H1 (cell line): ENCODE results near the gene UROD. TPM values are rescaled to one million over a fixed set of nuclear protein-coding genes. Genes with fewer than 3 reads are reported as not detected.

Experiments
- CTCF ChIA-PET: fragments of 300-600 bp; sonication (Branson Sonifier 250); formaldehyde crosslinking; loops from one replicate; lab custom pipeline; 2021; ENCODE audit not compliant: partially characterized antibody; lab: Charles Lee
- POLR2A ChIA-PET: fragments of 300-600 bp; sonication (Branson Sonifier 250); formaldehyde crosslinking; loops from one replicate; lab custom pipeline; 2021; ENCODE audit warnings: inconsistent platforms; ENCODE audit not compliant: partially characterized antibody; lab: Charles Lee
- DNase-seq, 2 experiments: peaks; one replicate each; pipeline versions ENCODE4 v3.0.0 to v3.0.0-alpha.2; 2010 to 2022; ENCODE audit warnings: low spot score in 2 of 2, low read depth in 1 of 2, mixed read lengths in 1 of 2
- FAIRE-seq: peaks from 2 replicates; lab custom pipeline; 2011; peaks lifted over from hg19 to GRCh38; lab: Jason Lieb, UNC
- H2AFZ ChIP-seq: 2 replicates; pipeline ENCODE4 v1.8.1; 2012; ENCODE audit warnings: low read length, inconsistent platforms
- H2AK5ac ChIP-seq: 2 replicates; pipeline ENCODE4 v1.6.1; 2013; ENCODE audit warnings: low read depth, low read length
- H2BK120ac ChIP-seq: replicated peaks from 2 replicates; pipeline ENCODE3; 2013; ENCODE audit warnings: low read depth, low read length, inconsistent platforms
- H2BK12ac ChIP-seq: 2 replicates; pipeline ENCODE4 v1.6.1; 2013; ENCODE audit warnings: low read depth, low read length
- H2BK15ac ChIP-seq: 2 replicates; pipeline ENCODE4 v1.6.1; 2013; ENCODE audit warnings: low read length
- H2BK20ac ChIP-seq: 2 replicates; pipeline ENCODE4 v1.6.1; 2013; ENCODE audit warnings: low read length
- H2BK5ac ChIP-seq: 2 replicates; pipeline ENCODE4 v1.6.1; 2013; ENCODE audit warnings: low read depth, low read length
- H3K14ac ChIP-seq: 2 replicates; pipeline ENCODE4 v1.6.1; 2013; ENCODE audit warnings: inconsistent platforms; ENCODE audit not compliant: insufficient read length
- H3K18ac ChIP-seq: 2 replicates; pipeline ENCODE4 v1.6.1; 2013; ENCODE audit warnings: low read length; ENCODE audit errors: extremely low read depth
- H3K23ac ChIP-seq: 2 replicates; pipeline ENCODE4 v1.6.1; 2013; ENCODE audit warnings: inconsistent platforms; ENCODE audit not compliant: insufficient read length
- H3K23me2 ChIP-seq: 2 replicates; pipeline ENCODE4 v1.6.1; 2013; ENCODE audit warnings: low read depth, low read length
- H3K27ac ChIP-seq: 2 replicates; pipeline ENCODE4 v1.6.1; 2011; ENCODE audit warnings: low read depth, low read length, inconsistent platforms
- H3K27me3 ChIP-seq, 4 experiments: replicated peaks in 1 of 4; 1 replicate in 1 of 4; 2 replicates in 3 of 4; pipeline versions ENCODE4 v1.6.1 to v1.8.1; 2011 to 2013; ENCODE audit warnings: low read length in 3 of 4, mild to moderate bottlenecking in 3 of 4, inconsistent platforms in 2 of 4, mixed read lengths in 2 of 4, moderate library complexity in 1 of 4; ENCODE audit not compliant: control insufficient read depth in 3 of 4, insufficient read depth in 3 of 4; ENCODE audit errors: extremely low read depth in 1 of 4
- H3K36me3 ChIP-seq, 4 experiments: 2 replicates each; pipeline versions ENCODE4 v1.6.1 to v1.8.1; 2011 to 2013; ENCODE audit warnings: mild to moderate bottlenecking in 4 of 4, low read length in 3 of 4, moderate library complexity in 2 of 4, control low read depth in 1 of 4, inconsistent platforms in 1 of 4; ENCODE audit not compliant: insufficient read depth in 4 of 4, control insufficient read depth in 2 of 4
- H3K4ac ChIP-seq: replicated peaks from 2 replicates; pipeline ENCODE3; 2013; ENCODE audit warnings: low read length, low read depth, mixed read lengths, inconsistent platforms; ENCODE audit not compliant: insufficient read length
- H3K4me1 ChIP-seq, 4 experiments: replicated peaks in 1 of 4; 1 replicate in 1 of 4; 2 replicates in 3 of 4; pipeline versions ENCODE4 v1.6.1 to v1.8.1; 2011 to 2013; ENCODE audit warnings: low read length in 3 of 4, inconsistent platforms in 2 of 4, mixed read lengths in 1 of 4; ENCODE audit not compliant: insufficient read depth in 4 of 4, control insufficient read depth in 3 of 4
- H3K4me2 ChIP-seq, 2 experiments: 2 replicates each; pipeline versions ENCODE4 v1.6.1 to v1.8.1; 2011 to 2013; ENCODE audit warnings: low read depth in 2 of 2, low read length in 2 of 2, control low read depth in 1 of 2, inconsistent platforms in 1 of 2, mild to moderate bottlenecking in 1 of 2; ENCODE audit not compliant: insufficient read depth in 1 of 2
- H3K4me3 ChIP-seq, 4 experiments: fragments of 200-600, 300-600 bp in 1 of 4; sonication (generic), shearing (Covaris generic), sonication (Bioruptor Twin) in 1 of 4; 2 replicates each; pipeline versions ENCODE4 v1.5.1 to v1.8.1; 2011 to 2016; ENCODE audit warnings: low read length in 4 of 4, low read depth in 3 of 4, control low read depth in 2 of 4, inconsistent platforms in 2 of 4, mild to moderate bottlenecking in 2 of 4, mixed read lengths in 1 of 4, moderate library complexity in 1 of 4; ENCODE audit not compliant: insufficient read depth in 2 of 4; ENCODE audit errors: extremely low read depth in 1 of 4
- H3K56ac ChIP-seq: replicated peaks from 2 replicates; pipeline ENCODE3; 2013; ENCODE audit warnings: low read depth, mild to moderate bottlenecking, mixed read lengths, low read length, inconsistent platforms; ENCODE audit not compliant: insufficient read length
- H3K79me1 ChIP-seq: 2 replicates; pipeline ENCODE4 v1.6.1; 2013; ENCODE audit warnings: low read depth, low read length, control low read depth
- H3K79me2 ChIP-seq, 2 experiments: 2 replicates each; pipeline versions ENCODE4 v1.6.1 to v1.8.1; 2012 to 2013; ENCODE audit warnings: low read length in 2 of 2, mild to moderate bottlenecking in 2 of 2, inconsistent platforms in 1 of 2; ENCODE audit not compliant: insufficient read depth in 2 of 2, control insufficient read depth in 1 of 2
- H3K9ac ChIP-seq, 4 experiments: replicated peaks in 1 of 4; 1 replicate in 1 of 4; 2 replicates in 3 of 4; pipeline versions ENCODE4 v1.6.1 to v1.8.1; 2011 to 2013; ENCODE audit warnings: low read depth in 3 of 4, low read length in 3 of 4, control low read depth in 2 of 4, mild to moderate bottlenecking in 2 of 4, moderate library complexity in 2 of 4, inconsistent platforms in 1 of 4; ENCODE audit errors: extremely low read depth in 1 of 4
- H3K9me3 ChIP-seq, 2 experiments: 2 replicates each; pipeline versions ENCODE4 v1.6.1 to v1.8.1; 2012 to 2013; ENCODE audit warnings: mild to moderate bottlenecking in 2 of 2, moderate library complexity in 2 of 2, control low read depth in 1 of 2, inconsistent platforms in 1 of 2, low read depth in 1 of 2, low read length in 1 of 2, mixed read lengths in 1 of 2; ENCODE audit not compliant: insufficient read depth in 2 of 2
- H4K20me1 ChIP-seq, 2 experiments: replicated peaks in 1 of 2; 2 replicates each; pipeline versions ENCODE3 to v1.8.1; 2011 to 2013; ENCODE audit warnings: inconsistent platforms in 2 of 2, low read length in 2 of 2, mild to moderate bottlenecking in 1 of 2; ENCODE audit not compliant: insufficient read depth in 2 of 2, control insufficient read depth in 1 of 2
- H4K5ac ChIP-seq: 2 replicates; pipeline ENCODE4 v1.6.1; 2013; ENCODE audit warnings: low read length, low read depth, mixed read lengths, inconsistent platforms; ENCODE audit not compliant: insufficient read length
- H4K8ac ChIP-seq: 2 replicates; pipeline ENCODE4 v1.8.0; 2013; ENCODE audit warnings: mild to moderate bottlenecking, moderate library complexity, low read length, inconsistent platforms; ENCODE audit not compliant: insufficient read depth; ENCODE audit errors: extremely low read depth
- H4K91ac ChIP-seq: replicated peaks from 2 replicates; pipeline ENCODE3; 2013; ENCODE audit warnings: low read length, mixed read lengths, inconsistent platforms; ENCODE audit not compliant: insufficient read length
- BACH1 ChIP-seq: IDR thresholded peaks from 2 replicates; pipeline ENCODE4 v1.6.1; 2012; ENCODE audit warnings: low read length, improper control_type of control experiment
- BCL11A ChIP-seq, 2 experiments: IDR thresholded peaks; one replicate each; pipeline ENCODE4 v1.6.1; 2011; ENCODE audit warnings: low read depth in 2 of 2, low read length in 2 of 2, mild to moderate bottlenecking in 2 of 2
- CBX8 ChIP-seq: fragments of 300-800, 300-1000 bp; sonication (generic); IDR thresholded peaks from 2 replicates; pipeline ENCODE4 v1.7.1; 2016; ENCODE audit warnings: low read depth, low read length, borderline replicate concordance
- CHD2 ChIP-seq: IDR thresholded peaks from 2 replicates; pipeline ENCODE4 v1.6.1; 2012; ENCODE audit warnings: low read length, improper control_type of control experiment
- EGR1 ChIP-seq: IDR thresholded peaks from 2 replicates; pipeline ENCODE4 v1.6.1; 2011; ENCODE audit warnings: low read depth, low read length, borderline replicate concordance
- GABPA ChIP-seq: IDR thresholded peaks from 2 replicates; pipeline ENCODE4 v1.6.1; 2011; ENCODE audit warnings: mild to moderate bottlenecking, low read length, moderate library complexity, borderline replicate concordance; ENCODE audit not compliant: insufficient read depth
- KDM4A ChIP-seq: IDR thresholded peaks from one replicate; pipeline ENCODE4 v1.7.1; 2012; ENCODE audit warnings: low read depth, mild to moderate bottlenecking, moderate library complexity, low read length, inconsistent platforms; ENCODE audit not compliant: severe bottlenecking
- NANOG ChIP-seq: IDR thresholded peaks from 2 replicates; pipeline ENCODE4 v1.6.1; 2011; ENCODE audit warnings: low read length, low read depth, mild to moderate bottlenecking, inconsistent platforms; ENCODE audit not compliant: insufficient read depth, poor library complexity, severe bottlenecking
- RBBP5 ChIP-seq: IDR thresholded peaks from 2 replicates; pipeline ENCODE4 v1.7.1; 2012; ENCODE audit warnings: low read depth, mild to moderate bottlenecking, inconsistent platforms, low read length, moderate library complexity, borderline replicate concordance
- RFX5 ChIP-seq: IDR thresholded peaks from 2 replicates; pipeline ENCODE4 v1.6.1; 2011; ENCODE audit warnings: low read depth, low read length, improper control_type of control experiment, borderline replicate concordance
- SP1 ChIP-seq: IDR thresholded peaks from 2 replicates; pipeline ENCODE4 v1.6.1; 2011; ENCODE audit warnings: low read depth, low read length
- ZNF274 ChIP-seq: IDR thresholded peaks from 2 replicates; pipeline ENCODE4 v1.7.0; 2012; ENCODE audit warnings: low read length, borderline replicate concordance; ENCODE audit errors: extremely low read depth
- WGBS, 2 experiments: shearing (Covaris generic) in 1 of 2; methylation state at CpG; one replicate each; pipeline versions ENCODE4 v1.1.6 to v1.1.7; 2013 to 2015; ENCODE audit warnings: low lambda C conversion rate in 2 of 2, mixed read lengths in 2 of 2, inconsistent platforms in 1 of 2, low coverage in 1 of 2, missing lambda C conversion rate in 1 of 2; ENCODE audit not compliant: insufficient replicate concordance in 2 of 2, insufficient coverage in 1 of 2, insufficient read length in 1 of 2; ENCODE audit errors: extremely low coverage in 1 of 2, missing lambda C conversion rate in 1 of 2; 5-methylcytosine and 5-hydroxymethylcytosine counted together
- polyA plus RNA-seq, 7 experiments: library from polyadenylated mRNA; depleted of rRNA in 3 of 7; stranded (reverse) in 5 of 7; unstranded in 2 of 7; fragments of >200 nt in 5 of 7; fragments of 200-250 nt in 2 of 7; gene quantifications; 1 replicate in 5 of 7; 2 replicates in 1 of 7; 4 replicates in 1 of 7; pipeline versions ENCODE4 v1.2.1 to v1.2.3, GENCODE V29; 2011 to 2013; ENCODE audit warnings: missing spikeins in 2 of 7, mixed read lengths in 2 of 7
- total RNA-seq: library from RNA; stranded (reverse); fragmentation: NEBNext Ultra II Directional; extraction: Animal tissue kit (Norgen Biotek cat#: 25700); gene quantifications from 2 replicates; pipeline ENCODE4 v1.2.1, GENCODE V29; 2021

Gene UROD
- total and polyA plus RNA-seq, 2 of the 8 experiments (the other 6 are each of a cell fraction or from before 2014, with no cell fraction given) = 86.6 to 220 TPM

DNA sequence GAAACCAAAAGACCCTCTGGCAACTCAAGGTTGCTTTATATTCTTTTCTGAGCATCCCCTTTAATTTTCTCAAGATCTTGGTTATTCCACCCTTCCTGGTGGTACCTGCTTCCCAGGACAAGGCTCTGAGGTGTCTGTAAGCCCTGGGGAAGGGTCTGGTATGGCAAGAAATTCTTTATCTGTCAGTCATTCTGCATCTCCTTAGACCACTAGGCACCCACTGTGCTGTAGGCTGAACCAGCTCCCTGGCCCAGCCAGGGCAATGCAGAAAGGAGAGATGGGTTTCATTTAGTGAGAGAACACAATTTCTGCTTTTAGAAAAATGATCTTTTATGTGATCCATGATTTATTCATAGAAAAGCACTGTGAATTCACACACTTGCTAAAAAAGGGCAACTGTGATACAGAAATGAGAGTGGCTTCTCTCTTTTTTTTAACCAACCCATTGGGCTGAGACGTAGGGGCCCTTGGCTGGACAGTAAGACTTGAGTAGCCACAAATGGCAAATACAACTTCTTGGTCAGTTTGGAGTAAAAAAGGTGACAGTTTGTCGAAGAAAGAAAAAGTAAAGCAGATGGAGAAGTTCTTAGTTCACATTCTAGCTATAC lies 4.1 kb downstream of the UROD start:
- Histone ChIP-seq H3K14ac (no peak overlapping the region), H3K9me3 (no peaks in the 10 kb centered on the region), H2AFZ (no peak overlapping the region), H2BK15ac (no peak overlapping the region), H3K56ac (no peak overlapping the region), H2BK20ac (no peak overlapping the region), H3K36me3 (0 out of 8 replicates have a peak, but pooled peaks cover 0 to 4% (median 2%) of the 10 kb centered on the region in 4 experiments), H3K9ac (no peak overlapping the region), H3K27me3 (no peaks in the 10 kb centered on the region), H3K4me2 (no peak overlapping the region), H3K27ac (no peak overlapping the region), H3K23me2 (peaks cover 5% of the 10 kb centered on the region; the same call in 1 of the 2 replicates), H2AK5ac (no peak overlapping the region), H2BK5ac (no peak overlapping the region), H3K18ac (no peak overlapping the region), H4K20me1 (peaks cover 0 to 2% of the 10 kb centered on the region in 2 experiments), H3K79me2 (no peaks in the 10 kb centered on the region; a peak in 1 of 4 replicates), H3K79me1 (no peaks in the 10 kb centered on the region), H2BK120ac (no peak overlapping the region), H2BK12ac (no peak overlapping the region), H4K8ac (no peak overlapping the region), H3K4ac (no peak overlapping the region), H3K23ac (no peak overlapping the region), H4K91ac (no peak overlapping the region), H3K4me3 (no peak overlapping the region), H4K5ac (no peak overlapping the region), H3K4me1 (peaks cover 0 to 5% (median 4%) of the 10 kb centered on the region in 4 experiments; a peak in 5 of 7 replicates)
- no peak for DNase-seq
- FAIRE-seq = no peak
- POLR2A ChIA-PET = interaction anchor here (0.6 to 1.4 kb wide), 5 partner anchors 75 to 404 kb away, joined by 3 to 6 read pairs (median 4); no protein-coding TSS in a partner anchor
- WGBS, 2 experiments = 65% methylated on average over 2 of the region's 2 CpGs; no CpG with 5 or more reads in 1 of the 2 experiments
- CTCF ChIA-PET = interaction anchor here (0.7 to 15.4 kb wide), 10 partner anchors 13 to 477 kb away, joined by 3 to 424 read pairs (median 4); partner anchors contain the start of gene HPDL
- TF ChIP-seq SP1 (no peak), CBX8 (no peak), CHD2 (no peak), BACH1 (no peak), BCL11A (IDR thresholded peaks at IDR 0.05; ENCODE audit: low read depth in 2 of 2, low read length in 2 of 2) (no peak), KDM4A (no peak), NANOG (no peak), ZNF274 (no peak), RBBP5 (no peak), EGR1 (no peak), RFX5 (no peak), GABPA (no peak)
